ENCODE measurements around the gene PPIL6.

Gene PPIL6

DNA sequence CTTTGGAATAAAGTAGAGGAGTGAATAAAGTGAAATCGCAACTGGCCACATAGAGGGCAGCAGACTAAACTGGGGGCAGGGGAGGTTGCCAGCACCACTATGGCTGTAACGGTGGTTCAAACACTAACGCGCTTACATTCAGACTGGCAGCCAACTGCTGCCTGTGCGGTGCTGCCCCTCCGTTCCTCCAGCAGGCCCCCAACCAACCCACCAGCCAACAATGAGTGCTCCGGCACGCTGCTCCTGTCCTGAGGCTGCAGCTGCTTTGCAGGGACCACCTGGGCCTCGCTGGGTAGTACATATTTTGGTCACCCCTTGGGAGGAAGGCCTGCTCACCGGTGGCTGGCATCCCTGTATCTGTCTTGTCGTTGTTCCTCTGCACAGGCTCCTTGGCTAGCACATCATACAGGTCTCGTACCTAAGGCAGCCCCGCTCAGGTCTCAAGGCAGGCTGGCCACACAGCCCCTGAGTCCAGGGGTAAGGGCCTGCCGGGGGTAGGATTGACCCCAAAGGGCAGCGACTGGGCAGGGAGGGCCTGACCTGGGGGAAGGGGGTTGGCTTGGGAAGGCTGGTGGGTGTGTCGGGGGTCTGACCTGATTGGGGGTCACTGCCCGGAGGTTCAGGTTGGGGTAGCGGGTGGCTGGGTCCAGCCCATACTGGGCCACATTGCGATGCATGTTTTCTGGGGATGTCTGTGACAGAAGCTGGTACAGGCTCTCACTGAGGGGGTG lies 8.8 kb upstream of the PPIL6 start:
- DNase-seq: no peak

DNA sequence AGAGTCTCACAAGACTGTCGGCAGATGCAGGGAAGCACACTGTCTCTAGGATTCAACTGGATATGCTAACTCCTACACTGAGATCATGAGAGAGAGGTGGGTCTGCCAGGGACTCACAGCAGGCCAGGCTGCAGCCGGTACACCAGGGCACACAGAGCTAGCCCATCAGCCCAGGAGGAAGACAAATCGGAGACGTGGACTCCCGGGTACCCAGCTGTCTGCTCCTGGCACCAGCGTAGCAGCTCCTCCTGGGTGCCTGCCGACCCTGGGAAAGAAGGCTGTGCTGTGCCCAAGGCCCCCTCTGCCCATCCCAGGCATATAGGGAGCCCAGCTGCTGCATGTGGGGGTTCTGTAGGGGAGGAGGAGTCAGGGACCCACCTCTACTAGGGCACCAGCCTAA lies 8.2 kb upstream of the PPIL6 start:
- DNase-seq: no peak

DNA sequence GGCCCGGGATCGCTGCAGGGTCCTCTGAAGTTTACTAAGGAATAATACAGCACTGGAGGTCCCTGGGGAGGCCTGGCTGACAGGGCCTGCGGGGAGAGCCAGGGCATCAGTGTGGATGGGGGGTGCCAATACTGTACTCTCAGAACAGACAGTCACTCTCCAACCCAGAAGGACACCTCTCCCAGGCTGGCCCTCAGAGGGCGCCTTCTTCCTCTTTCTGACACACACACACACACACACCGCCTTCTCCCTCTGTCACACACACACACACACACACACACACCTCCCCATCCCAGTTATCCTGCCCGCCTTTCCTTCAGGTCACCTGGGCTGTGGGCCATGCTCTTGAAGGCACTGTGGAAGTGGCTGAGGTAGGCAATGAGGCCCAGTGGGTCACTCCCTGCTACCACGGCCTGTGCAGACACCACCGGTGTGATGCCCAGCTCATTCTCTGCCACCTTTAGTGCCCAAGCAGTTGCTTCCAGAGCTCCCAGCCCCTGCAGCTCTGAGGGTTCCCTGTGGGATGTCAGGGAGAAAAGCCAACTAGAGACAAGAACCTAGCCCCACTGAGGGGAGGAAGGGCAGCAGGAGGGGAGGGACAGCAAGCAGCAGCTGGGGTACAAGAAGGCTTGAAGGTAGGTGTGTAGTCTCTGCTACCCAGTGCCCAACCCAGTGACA lies 7.6 kb upstream of the PPIL6 start:
- DNase-seq: peak; percentile 63

DNA sequence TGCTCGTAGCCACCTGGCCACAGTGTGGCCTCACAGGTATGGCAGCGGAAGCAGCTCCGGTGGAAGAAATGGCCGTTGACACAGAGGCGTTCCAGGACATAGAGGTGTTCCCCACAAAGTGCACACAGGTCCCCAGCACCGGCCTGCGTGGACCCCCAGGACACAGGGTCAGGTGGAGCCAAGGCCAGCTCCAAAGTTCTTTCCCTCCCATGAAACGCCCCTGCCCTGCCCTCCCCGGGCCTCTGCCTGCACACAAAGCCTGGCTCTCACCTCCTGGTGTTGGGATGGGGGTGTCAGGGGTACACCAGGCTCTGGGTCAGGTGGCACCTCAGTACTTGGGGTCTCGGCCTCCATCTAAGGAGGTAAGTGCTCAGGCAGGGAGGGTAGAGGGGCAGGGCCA lies 6.7 kb upstream of the PPIL6 start:
- no peak for DNase-seq

DNA sequence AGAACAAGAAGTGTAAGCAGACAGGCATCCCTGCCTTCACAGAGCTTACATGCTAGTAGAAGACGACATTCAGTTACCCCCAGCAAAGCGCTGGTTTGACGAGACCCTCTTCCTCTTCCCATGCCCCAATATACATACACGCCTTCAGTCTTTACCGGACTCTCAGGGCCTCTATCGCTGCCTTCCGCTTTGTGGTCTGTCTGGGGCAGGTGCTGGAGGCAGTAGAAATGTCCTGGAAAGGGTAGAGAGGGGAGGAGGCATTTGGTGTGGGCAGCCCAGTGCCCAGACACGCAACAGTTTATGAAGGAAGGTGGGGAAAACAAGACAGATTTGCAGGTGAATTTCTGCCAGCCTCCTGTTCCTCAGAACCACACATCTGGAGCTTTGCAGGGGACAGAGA lies 6.1 kb upstream of the PPIL6 start:
- DNase-seq: no peak

DNA sequence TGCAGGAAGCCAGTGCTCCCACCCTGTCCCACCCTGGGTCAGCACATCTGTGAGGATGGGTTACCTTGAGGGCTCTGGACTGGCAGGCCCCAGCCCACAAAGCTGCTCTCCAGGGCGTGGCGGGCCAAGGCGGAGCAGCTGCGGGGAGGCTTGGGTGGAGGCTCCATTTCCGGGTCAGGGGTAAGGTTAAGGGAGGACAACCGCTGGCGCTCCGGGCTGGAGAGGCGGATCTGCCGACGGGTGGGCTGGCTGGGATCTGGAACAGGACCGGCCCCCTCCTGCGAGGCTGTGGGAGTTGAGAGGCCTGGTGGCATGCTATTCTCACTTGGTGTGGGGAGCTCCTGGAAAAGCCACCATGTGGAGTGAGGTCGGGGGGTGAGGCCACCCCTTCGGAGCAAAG lies 5.6 kb upstream of the PPIL6 start:
- no peak for DNase-seq

DNA sequence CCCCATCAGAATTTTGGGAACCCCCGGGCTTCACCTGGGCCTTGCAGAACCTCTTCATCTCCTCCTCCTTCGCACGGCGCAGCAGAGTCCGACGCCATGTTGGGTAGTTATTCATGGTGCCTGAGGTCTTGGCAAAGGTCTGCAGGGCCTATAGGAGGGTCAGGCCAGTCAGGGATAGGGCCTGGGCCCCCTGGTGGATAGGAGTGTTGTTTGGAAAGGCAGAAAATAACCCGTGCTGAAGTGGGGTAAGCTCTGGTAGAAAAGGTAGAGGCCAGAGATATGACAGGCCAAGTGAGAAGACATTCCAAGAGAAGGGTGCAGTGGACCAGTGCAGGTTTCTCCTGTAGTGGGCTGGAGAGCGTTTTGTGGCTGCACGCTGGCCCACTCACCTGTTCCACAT lies 5.0 kb upstream of the PPIL6 start:
- peak; percentile 44 for DNase-seq

DNA sequence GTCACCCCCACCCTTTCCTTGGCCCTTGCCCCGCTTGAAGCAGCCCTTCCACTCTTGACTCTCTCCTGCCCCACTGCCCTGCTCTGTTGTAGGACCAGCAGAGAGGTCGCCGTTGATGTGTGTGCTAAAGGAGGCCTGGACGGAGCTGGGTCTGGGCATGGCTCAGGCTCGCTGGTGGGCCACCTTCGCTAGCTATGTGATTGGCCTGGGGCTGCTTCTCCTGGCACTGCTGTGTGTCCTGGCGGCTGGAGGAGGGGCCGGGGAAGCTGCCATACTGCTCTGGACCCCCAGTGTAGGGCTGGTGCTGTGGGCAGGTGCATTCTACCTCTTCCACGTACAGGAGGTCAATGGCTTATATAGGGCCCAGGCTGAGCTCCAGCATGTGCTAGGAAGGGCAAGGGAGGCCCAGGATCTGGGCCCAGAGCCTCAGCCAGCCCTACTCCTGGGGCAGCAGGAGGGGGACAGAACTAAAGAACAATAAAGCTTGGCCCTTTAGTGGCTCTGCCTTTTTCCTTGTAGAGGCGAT lies 3.1 kb upstream of the PPIL6 start:
- no peak for DNase-seq

DNA sequence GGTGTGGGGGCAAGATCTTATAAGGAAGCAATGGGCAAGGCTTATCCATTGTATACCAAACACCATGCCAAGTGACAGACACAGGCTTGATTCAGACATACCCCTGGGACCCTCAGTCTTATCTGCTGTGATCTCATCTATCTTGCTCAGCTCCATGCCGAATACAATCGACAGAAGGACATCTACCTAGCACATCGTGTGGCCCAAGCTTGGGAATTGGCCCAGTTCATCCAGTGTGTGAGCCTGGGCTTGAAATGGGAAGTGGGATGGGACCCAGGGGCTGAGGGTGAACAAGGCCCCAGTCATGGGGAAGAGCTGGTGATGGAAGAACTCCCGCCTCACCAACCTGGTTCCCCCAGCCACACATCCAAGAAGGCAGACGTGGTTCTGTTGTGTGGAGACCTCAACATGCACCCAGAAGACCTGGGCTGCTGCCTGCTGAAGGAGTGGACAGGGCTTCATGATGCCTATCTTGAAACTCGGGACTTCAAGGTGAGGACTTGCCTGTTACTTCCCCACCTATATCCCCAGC lies 2.0 kb upstream of the PPIL6 start:
- DNase-seq: no peak

DNA sequence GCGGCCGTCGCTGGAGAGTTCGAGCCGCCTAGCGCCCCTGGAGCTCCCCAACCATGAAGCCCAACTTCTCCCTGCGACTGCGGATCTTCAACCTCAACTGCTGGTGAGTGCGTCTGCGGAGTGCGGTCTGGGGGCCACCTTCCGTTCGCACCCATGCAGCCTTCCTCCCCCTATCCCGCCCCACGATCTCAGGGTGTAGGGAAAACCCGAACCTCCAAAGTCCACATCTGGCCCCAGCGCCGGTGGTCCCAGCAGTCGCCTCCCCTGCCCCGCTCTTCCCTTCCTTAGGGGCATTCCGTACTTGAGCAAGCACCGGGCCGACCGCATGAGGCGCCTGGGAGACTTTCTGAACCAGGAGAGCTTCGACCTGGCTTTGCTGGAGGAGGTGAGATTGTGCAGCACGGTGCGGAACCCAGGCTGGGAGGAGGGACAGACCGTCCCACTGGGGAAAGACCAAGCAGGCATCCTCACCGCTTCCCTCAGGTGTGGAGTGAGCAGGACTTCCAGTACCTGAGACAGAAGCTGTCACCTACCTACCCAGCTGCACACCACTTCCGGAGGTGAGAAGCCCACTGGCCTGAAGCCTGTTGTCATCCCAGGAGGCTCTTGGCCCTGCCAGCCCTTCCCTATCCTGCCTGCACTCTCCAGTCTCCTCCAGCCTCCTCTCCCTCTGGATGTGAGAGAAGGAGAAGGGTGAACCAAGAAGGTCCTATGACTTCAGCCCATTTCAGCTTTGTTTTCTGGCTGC lies 815 bp upstream of the PPIL6 start:
- DNase-seq: peak; percentile 78

DNA sequence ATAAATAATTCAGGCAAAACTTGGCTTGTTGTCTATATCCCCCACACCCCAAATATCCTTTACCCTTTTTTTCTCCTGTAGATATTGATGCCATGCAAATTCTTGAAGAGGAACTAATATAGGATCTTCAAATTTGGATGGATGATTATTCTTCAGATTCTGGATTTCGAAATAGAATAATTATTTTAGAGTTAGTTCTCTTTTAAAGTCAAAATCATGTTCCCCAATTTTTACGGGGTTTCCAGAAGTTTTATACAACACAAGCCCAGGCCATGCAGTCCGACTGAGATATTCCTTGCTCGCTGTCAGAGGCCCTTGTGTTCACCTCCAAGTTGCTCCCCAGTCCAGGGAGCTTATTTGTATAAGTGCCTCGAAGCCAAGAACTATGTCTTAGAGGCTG lies 4.4 kb downstream of the PPIL6 start:
- DNase-seq: no peak

DNA sequence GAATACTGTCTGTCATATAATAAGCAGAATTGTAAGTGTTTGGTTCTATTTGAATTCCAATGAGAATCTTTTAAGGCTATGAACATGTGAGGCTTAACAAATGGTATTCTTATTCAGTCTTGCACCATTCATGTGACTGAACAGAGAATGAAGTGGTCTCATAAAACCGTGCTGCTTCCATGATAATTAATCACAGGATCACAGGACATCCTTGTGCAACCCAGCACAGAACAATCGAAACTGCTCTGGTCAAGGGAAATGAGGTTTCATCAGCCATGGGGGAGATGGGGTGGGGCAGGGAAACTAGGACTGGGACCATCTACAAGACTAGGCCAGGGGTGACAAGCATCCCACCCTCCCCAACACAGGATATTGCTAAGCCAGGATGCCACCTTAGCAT lies 6.0 kb downstream of the PPIL6 start:
- no peak for DNase-seq

DNA sequence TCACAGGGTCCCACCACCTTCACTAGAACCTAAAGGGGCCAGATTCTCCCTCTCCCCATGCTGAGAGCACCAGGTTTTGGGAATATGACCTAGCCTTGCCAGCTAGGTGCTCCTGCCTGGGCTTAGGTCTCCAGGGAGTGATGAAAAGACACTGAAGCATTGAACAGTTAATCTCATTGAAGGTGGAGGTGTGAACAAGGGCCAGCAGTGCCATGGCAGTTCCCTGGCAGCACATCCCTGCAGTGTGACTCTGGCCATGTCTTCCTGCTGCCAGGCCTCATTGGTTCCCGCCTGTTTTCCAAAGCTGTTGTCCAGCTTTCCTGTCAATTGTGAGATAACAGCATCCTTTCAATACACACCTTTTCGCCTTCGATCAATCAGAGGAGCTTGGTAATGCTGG lies 10.9 kb downstream of the PPIL6 start:
- DNase-seq: no peak

DNA sequence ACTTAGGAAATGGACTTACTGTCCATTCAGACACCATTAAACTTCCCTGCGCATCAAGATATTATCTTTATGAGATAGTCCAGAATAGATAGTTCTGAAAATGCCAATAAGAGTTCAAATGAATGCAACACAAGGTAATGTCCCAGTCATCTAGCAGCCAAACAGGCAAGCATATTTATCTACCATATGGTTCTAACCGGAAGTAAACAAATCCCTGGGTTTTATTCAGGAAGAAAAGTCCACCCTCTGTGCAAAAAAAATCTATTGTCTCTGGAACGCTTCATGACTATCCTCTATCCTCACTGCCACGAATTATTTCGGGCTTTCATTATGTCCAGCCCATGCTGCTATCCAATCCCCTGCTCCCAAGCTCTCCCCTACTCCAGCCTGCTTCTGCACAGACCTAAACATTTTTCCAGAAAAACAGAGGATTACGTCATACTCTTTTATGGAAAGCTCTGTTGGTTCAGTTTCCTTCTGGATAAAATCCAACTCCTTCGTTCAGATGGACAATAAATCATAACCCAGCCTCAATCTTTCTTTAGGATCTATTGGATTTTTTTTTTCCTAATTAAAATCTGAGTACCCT lies 11.4 kb downstream of the PPIL6 start:
- no peak for DNase-seq

DNA sequence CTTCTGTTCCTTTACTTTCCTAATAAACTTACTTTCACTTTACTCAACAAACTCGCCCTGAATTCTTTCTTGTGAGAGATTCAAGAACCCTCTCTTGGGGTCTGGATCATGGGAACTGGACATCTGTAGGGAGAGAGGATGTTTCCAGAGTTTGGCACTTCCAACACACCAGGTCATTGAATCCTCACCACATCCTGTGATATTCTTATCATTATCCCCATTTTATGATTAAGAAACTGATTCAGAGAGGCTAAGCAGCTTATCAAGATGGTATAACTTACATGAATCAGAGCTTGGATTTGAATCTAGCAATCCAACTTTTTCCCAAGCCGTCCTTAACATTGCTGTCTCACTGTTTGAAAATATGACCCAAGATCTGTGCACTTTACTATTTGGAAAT lies 15.5 kb downstream of the PPIL6 start:
- DNase-seq: no peak

DNA sequence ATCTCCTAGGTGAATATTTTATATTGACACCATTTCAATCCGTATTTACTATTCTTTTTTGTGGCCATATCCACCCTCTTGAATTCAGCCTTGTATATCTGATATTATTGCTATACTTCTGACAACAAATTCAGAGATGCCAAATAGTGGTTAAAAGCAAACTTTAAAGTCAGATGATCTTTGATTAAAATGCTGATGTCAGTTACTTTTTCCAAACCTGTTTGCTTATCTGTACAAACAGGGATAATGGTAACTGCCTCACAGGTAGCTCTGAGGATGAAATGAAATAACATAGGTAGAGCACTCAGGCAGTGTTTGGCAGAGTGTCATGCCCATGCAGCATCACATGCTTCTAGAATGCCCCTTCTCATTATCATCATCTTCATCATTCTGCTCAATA lies 19.2 kb downstream of the PPIL6 start:
- DNase-seq: no peak

DNA sequence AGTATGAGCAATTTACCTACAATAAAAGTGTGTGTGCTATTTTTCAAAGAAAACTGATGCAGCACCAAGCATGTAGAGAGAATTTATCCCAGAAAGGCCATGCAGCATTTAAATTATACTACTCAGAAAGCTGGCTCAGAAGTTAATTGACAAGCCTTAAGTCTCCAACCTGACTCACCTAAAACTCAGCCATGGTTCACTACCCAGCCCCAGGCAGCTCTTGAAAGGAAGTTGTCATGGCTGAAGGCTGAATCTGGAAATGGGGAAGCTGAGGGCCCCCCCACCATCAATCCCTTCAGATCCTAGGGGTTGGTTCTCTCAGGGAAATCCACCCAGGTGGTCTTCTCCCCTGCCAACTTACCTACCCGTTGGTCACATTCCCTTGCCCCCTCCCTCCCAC lies 19.7 kb downstream of the PPIL6 start:
- DNase-seq: no peak

DNA sequence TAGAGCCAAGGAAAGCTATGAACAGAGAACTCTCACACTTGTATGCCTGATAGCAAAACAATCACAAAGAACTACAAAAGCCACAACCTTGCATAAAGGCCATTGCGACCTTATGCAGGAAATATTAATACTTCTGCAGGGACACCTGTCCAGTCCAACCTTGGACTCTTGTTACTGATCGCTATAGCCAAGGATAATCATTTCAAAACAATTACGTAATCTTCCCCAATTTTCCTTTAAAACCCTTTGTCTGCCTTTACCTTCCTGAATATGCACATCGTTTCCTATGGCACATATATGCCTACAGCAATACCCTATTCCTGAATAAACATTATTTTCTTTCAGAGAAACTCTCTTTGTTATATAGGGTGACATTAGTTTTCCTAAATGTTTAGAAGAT lies 22.8 kb downstream of the PPIL6 start:
- DNase-seq: no peak

DNA sequence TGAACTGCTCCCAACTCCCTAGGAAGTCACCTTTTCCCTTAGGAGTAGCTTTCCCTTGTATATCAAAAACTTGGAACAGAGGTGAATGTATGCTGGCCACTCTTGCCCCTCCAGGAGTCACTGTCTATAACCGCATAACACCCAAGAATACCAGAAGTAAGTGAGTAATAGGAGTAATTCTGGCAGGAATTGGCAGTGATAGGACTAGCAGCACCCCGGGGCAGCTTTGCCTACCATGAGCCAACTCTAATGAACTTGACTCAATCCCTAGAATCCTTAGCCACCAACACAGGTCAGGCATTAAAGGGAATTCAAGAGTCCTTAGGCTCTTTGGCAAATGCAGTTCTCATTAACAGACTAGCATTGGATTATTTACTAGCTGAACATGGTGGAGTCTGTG lies 29.4 kb downstream of the PPIL6 start:
- no peak for DNase-seq

DNA sequence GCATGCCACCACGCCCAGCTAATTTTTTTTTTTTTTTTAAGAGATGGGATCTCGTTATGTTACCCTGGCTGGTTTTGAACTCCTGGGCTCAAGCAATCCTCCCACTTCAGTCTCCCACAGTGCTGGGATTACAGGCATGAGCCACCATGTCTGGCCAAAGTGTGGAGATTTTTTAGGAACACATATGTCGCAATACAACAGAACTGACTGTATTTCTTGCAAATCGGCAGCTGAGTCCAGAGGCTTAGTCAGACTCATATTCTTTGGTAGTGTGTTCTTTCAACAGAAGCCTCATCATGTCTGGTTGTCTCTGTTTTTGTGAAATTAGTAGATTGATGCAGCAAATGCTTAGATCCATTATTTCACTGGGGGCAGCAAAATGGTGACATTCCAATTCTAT lies 34.2 kb downstream of the PPIL6 start:
- no peak for DNase-seq

DNA sequence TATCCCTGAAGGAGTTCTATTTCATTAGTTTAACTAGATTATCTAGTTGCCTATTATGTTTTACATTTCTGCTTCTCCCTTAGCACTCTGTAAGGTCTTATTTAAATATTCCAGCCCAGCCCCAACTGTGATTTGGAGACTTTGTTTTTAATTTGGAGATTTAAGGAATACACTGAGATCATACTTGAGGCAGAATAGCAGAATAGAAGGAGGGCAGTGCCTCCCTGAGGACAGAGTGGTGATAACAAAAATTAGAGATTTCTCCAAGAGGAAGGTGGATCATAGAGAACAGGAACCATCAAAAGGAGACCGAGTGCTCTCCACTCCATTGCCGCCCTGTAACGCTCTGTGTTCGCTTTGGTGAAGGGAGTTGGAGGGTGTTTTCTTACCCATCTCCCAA lies 43.4 kb downstream of the PPIL6 start:
- DNase-seq: peak; percentile 60

DNA sequence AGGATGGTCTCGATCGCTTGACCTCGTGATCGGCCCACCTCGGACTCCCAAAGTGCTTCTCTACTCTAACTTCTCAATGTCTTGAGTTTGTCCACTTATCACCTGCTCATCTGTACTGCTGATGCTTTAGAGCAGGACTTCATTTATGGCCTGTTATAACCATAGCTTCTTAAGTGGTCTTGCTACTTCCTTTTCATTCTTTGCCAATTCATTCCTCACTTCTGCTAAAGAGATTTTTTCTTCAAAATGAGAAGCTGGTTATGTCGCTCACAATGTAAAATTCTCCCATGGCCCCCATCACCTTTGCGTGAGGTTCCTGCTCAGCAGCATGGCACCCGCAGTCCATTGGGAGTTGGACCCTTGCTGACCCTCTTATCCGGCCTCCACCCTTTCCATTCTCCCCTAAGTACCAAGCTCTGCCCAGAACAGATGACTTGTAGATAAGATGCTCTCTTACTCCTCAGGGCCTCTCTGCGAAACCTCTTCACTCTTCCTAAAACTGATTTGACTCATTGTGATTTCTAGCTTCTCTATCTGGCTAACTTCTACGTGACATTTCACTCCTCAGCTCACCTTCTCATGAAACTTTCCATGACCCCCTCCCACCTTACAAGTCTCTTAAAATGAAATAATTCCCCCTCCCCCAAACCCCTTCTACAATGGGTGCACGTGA lies 44.2 kb downstream of the PPIL6 start:
- no peak for DNase-seq

DNA sequence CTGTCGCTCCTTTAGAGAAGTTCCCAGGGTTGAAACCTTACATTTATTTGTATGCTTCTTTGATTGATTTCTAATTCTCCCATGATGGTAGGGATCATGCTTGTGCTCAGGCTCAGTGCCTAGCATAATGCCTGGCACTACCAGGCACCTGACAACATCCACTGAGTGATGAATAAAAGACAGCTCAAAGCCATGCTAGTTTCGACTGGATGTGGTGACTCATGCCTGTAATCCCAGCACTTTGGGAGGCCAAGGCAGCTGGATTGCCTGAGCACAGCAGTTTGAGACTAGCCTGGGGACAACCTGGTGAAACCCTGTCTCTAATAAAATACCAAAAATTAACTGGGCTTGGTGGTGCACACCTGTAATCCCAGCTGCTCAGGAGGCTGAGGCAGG lies 46.5 kb downstream of the PPIL6 start:
- DNase-seq: no peak
